Lower leg skin (tissue), 3 donors: ENCODE data around the gene ZNF213.

ENCODE experiments used
- CTCF ChIP-seq, 3 donors: fragments of 450-650 bp; IDR thresholded peaks; one replicate each; pipeline ENCODE4 v1.5.1; 2016; ENCODE audit warnings: antibody characterized with exemption in 3 of 3, mild to moderate bottlenecking in 3 of 3, moderate library complexity in 2 of 3
- POLR2A ChIP-seq, 2 donors: fragments of 450-650 bp; IDR thresholded peaks; one replicate each; pipeline ENCODE4 v1.6.1; 2016 to 2017; ENCODE audit warnings: antibody characterized with exemption in 2 of 2, mild to moderate bottlenecking in 1 of 2, moderate library complexity in 1 of 2

DNA sequence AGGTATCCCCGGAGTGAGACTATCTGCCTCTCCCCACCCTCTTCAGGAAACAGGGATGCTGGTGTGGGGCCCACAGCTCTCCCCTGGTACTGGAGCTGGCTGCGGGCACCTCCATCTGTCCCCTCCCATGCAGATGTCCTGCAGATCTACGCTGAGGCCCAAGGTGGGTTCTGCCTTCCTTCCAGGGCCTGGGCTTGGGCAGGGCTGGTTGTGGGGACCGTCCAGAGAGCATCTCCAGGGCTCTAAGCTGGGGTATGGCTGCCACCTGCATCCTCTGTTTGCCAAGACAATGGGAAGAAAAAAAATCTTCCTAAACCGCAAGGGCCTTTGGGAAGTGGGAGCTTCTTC is 12.9 kb downstream of the ZNF213 start:
- no peak for TF ChIP-seq CTCF (IDR thresholded peaks at IDR 0.05)
- no peak for TF ChIP-seq POLR2A (IDR thresholded peaks at IDR 0.05)
